Measurements from ENCODE around the gene BBLN. TPM values are rescaled to one million over a fixed set of nuclear protein-coding genes. Genes with fewer than 3 reads are reported as not detected.
A peak's percentile ranks its signal among the peaks of the same experiment; 100 is the strongest.

Gene BBLN
- polyA plus RNA-seq, 1 donor from 2014 or later, result 330 TPM

DNA sequence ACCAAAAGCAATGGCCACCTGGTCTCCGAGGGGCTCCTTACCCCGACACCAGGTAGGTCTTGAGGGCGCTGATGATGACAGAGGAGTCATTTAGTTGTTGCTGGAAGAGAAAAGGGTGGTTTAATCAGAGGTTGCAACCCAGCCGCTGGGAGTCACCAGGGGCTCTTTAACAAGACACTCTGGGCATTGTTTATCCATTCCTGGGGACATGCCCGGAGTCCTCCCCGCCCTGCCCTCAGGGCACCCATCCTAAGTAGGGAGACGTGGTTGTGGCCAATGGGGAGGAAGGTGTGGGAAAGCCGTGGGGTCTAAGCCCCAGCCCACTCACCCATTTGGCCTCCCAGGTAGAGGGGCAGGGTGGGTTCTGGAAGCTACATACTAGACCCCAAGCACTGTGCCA, 35.6 kb upstream of the BBLN start:
- H3K9ac ChIP-seq (ENCODE audit: low read length), result no peak overlapping the region
- no peak overlapping the region for H3K4me2 ChIP-seq (ENCODE audit: low read length)
- H3K36me3 ChIP-seq (ENCODE audit: insufficient read depth, low read length), result no peaks in the 10 kb centered on the region
- no peaks in the 10 kb centered on the region for H3K9me2 ChIP-seq (ENCODE audit: insufficient read depth, low read length)
- H3K27me3 ChIP-seq (ENCODE audit: insufficient read depth, low read depth, low read length), result no peaks in the 10 kb centered on the region
- no peaks in the 10 kb centered on the region for H3K9me3 ChIP-seq (ENCODE audit: low read length)
- H3K27ac ChIP-seq (ENCODE audit: low read length), result no peak overlapping the region
- no peak overlapping the region for H2AFZ ChIP-seq (ENCODE audit: low read depth, low read length)
- peaks cover 11% of the 10 kb centered on the region for H3K79me2 ChIP-seq (replicated peaks; ENCODE audit: insufficient read depth, low read length)
- TF ChIP-seq TAF1 (IDR thresholded peaks at IDR 0.05; ENCODE audit: low read depth), result no peak
- TF ChIP-seq SMC3 (conservative IDR thresholded peaks at IDR 0.05; ENCODE audit: poor library complexity), result no peak
- TF ChIP-seq, protein P1, sequence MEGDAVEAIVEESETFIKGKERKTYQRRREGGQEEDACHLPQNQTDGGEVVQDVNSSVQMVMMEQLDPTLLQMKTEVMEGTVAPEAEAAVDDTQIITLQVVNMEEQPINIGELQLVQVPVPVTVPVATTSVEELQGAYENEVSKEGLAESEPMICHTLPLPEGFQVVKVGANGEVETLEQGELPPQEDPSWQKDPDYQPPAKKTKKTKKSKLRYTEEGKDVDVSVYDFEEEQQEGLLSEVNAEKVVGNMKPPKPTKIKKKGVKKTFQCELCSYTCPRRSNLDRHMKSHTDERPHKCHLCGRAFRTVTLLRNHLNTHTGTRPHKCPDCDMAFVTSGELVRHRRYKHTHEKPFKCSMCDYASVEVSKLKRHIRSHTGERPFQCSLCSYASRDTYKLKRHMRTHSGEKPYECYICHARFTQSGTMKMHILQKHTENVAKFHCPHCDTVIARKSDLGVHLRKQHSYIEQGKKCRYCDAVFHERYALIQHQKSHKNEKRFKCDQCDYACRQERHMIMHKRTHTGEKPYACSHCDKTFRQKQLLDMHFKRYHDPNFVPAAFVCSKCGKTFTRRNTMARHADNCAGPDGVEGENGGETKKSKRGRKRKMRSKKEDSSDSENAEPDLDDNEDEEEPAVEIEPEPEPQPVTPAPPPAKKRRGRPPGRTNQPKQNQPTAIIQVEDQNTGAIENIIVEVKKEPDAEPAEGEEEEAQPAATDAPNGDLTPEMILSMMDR (IDR thresholded peaks at IDR 0.05; ENCODE audit: poor library complexity, severe bottlenecking), result no peak
- no peak for TF ChIP-seq EZH2 (IDR thresholded peaks at IDR 0.05; ENCODE audit: borderline replicate concordance, insufficient read depth, low read length, poor library complexity, severe bottlenecking)
- TF ChIP-seq POLR2AphosphoS5 (IDR thresholded peaks at IDR 0.05), result no peak
- TF ChIP-seq RAD21 (conservative IDR thresholded peaks at IDR 0.05), result no peak
- TF ChIP-seq MXI1 (conservative IDR thresholded peaks at IDR 0.05; ENCODE audit: poor library complexity, severe bottlenecking), result no peak
- no peak for TF ChIP-seq EP300 (conservative IDR thresholded peaks at IDR 0.05; ENCODE audit: poor library complexity, severe bottlenecking)
- TF ChIP-seq, protein P2, sequence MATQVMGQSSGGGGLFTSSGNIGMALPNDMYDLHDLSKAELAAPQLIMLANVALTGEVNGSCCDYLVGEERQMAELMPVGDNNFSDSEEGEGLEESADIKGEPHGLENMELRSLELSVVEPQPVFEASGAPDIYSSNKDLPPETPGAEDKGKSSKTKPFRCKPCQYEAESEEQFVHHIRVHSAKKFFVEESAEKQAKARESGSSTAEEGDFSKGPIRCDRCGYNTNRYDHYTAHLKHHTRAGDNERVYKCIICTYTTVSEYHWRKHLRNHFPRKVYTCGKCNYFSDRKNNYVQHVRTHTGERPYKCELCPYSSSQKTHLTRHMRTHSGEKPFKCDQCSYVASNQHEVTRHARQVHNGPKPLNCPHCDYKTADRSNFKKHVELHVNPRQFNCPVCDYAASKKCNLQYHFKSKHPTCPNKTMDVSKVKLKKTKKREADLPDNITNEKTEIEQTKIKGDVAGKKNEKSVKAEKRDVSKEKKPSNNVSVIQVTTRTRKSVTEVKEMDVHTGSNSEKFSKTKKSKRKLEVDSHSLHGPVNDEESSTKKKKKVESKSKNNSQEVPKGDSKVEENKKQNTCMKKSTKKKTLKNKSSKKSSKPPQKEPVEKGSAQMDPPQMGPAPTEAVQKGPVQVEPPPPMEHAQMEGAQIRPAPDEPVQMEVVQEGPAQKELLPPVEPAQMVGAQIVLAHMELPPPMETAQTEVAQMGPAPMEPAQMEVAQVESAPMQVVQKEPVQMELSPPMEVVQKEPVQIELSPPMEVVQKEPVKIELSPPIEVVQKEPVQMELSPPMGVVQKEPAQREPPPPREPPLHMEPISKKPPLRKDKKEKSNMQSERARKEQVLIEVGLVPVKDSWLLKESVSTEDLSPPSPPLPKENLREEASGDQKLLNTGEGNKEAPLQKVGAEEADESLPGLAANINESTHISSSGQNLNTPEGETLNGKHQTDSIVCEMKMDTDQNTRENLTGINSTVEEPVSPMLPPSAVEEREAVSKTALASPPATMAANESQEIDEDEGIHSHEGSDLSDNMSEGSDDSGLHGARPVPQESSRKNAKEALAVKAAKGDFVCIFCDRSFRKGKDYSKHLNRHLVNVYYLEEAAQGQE (IDR thresholded peaks at IDR 0.05; ENCODE audit: borderline replicate concordance), result no peak
- H3F3A ChIP-seq (ENCODE audit: insufficient read depth, low read length, poor library complexity, severe bottlenecking), result no peaks in the 10 kb centered on the region
- H3K4me3 ChIP-seq (ENCODE audit: low read length), result no peak overlapping the region
- no peaks in the 10 kb centered on the region for H4K20me1 ChIP-seq (ENCODE audit: insufficient read depth)

DNA sequence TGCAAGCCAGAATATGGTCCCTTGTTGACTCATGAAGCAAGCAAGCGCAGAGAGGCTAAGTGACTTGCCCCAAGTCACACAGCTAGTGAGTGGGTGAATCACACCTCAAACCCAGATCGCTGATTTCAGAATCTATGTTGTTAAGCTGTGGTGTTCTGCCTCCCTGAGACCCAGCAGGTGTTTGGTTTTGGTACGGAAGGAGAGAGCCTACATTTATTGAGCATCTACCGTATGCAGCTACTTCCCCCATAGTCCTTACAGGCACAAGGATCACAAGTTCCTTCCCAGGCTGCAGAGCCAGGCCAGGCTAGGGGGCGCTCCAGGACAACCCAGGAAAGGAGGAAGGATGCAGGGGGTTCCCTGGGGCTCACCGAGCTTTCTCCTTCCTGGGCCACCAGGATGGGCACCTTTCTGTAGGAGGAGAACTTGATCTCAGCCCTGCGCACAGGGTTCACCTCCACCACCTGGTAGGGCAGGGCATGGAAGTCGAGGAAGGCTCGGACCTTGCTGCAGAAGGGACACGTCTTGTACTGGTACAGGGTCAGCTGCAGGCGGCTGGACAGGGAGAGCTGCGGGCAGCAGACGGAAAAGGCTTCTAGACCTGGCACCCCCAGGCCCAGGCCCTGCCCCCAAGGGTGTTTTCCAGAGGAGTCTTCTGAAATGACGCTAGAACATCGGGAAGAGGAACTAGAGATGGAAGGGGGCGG, 35.0 kb upstream of the BBLN start:
- Histone ChIP-seq H3F3A (ENCODE audit: insufficient read depth, low read length, poor library complexity, severe bottlenecking) (no peaks in the 10 kb centered on the region), H2AFZ (ENCODE audit: low read depth, low read length) (no peak overlapping the region), H3K9me3 (ENCODE audit: low read length) (no peaks in the 10 kb centered on the region), H3K27ac (ENCODE audit: low read length) (no peak overlapping the region), H3K79me2 (replicated peaks; ENCODE audit: insufficient read depth, low read length) (peaks cover 11% of the 10 kb centered on the region), H3K4me3 (ENCODE audit: low read length) (peak overlapping the region; percentile 98), H3K27me3 (ENCODE audit: insufficient read depth, low read depth, low read length) (no peaks in the 10 kb centered on the region), H3K36me3 (ENCODE audit: insufficient read depth, low read length) (no peaks in the 10 kb centered on the region), H3K9me2 (ENCODE audit: insufficient read depth, low read length) (no peaks in the 10 kb centered on the region), H4K20me1 (ENCODE audit: insufficient read depth) (no peaks in the 10 kb centered on the region), H3K4me2 (ENCODE audit: low read length) (no peak overlapping the region), H3K9ac (ENCODE audit: low read length) (no peak overlapping the region)
- TF ChIP-seq RAD21 (conservative IDR thresholded peaks at IDR 0.05), result no peak
- no peak for TF ChIP-seq EZH2 (IDR thresholded peaks at IDR 0.05; ENCODE audit: borderline replicate concordance, insufficient read depth, low read length, poor library complexity, severe bottlenecking)
- no peak for TF ChIP-seq MXI1 (conservative IDR thresholded peaks at IDR 0.05; ENCODE audit: poor library complexity, severe bottlenecking)

Data from neural cell (in vitro differentiated cells).